OCI-LY7 (cell line): ENCODE data around the gene MAP3K2. TPM values are rescaled to one million over a fixed set of nuclear protein-coding genes. Genes with fewer than 3 reads are reported as not detected.

Source experiments
- BruUV-seq: library from RNA; stranded (reverse); fragments of 400-500 nt; replicated peaks from 2 replicates; lab custom pipeline; 2021; lab: Mats Ljungman, UMichigan
- CTCF ChIA-PET: fragments of 300-600 bp; sonication (Branson Sonifier 250); formaldehyde crosslinking; loops from one replicate; lab custom pipeline; 2022; ENCODE audit warnings: antibody characterized with exemption; ENCODE audit not compliant: unreplicated experiment; lab: Charles Lee
- POLR2A ChIA-PET: fragments of 300-600 bp; sonication (Branson Sonifier 250); formaldehyde crosslinking; loops from one replicate; lab custom pipeline; 2022; ENCODE audit warnings: antibody characterized with exemption; lab: Charles Lee
- DNase-seq: peaks from one replicate; pipeline ENCODE4 v3.0.0-alpha.2; 2015; ENCODE audit warnings: low spot score
- H2AFZ ChIP-seq: fragments of 200-600 bp; sonication (generic), shearing (Covaris generic); 2 replicates; pipeline ENCODE4 v1.6.1; 2014; ENCODE audit warnings: mild to moderate bottlenecking, antibody characterized with exemption, low read length, moderate library complexity
- H3K27ac ChIP-seq: fragments of 200-600 bp; sonication (generic); 2 replicates; pipeline ENCODE4 v1.5.1; 2014; ENCODE audit warnings: mixed run types, low read depth, mild to moderate bottlenecking, moderate library complexity, low read length, inconsistent platforms; ENCODE audit not compliant: poor library complexity, severe bottlenecking
- H3K36me3 ChIP-seq: fragments of 200-600 bp; sonication (generic); 2 replicates; pipeline ENCODE4 v1.6.1; 2014; ENCODE audit warnings: mild to moderate bottlenecking, antibody characterized with exemption, low read length, moderate library complexity, mixed read lengths; ENCODE audit not compliant: insufficient read depth
- H3K4me1 ChIP-seq: fragments of 200-600 bp; sonication (generic); 2 replicates; pipeline ENCODE4 v1.5.1; 2014; ENCODE audit warnings: mild to moderate bottlenecking, low read length; ENCODE audit not compliant: insufficient read depth, poor library complexity, severe bottlenecking
- H3K4me2 ChIP-seq: fragments of 200-600 bp; sonication (generic); 2 replicates; pipeline ENCODE4 v1.6.1; 2014; ENCODE audit warnings: mild to moderate bottlenecking, low read length
- H3K4me3 ChIP-seq: fragments of 200-600 bp; sonication (generic); 2 replicates; pipeline ENCODE4 v1.5.1; 2014; ENCODE audit warnings: mild to moderate bottlenecking, low read depth, low read length; ENCODE audit not compliant: poor library complexity, severe bottlenecking
- H3K79me2 ChIP-seq: fragments of 200-600 bp; sonication (generic); 2 replicates; pipeline ENCODE4 v1.6.1; 2016; ENCODE audit warnings: low read depth, mild to moderate bottlenecking, low read length, moderate library complexity, mixed read lengths; ENCODE audit not compliant: insufficient read depth
- H3K9me2 ChIP-seq: fragments of 200-600 bp; sonication (generic); 2 replicates; pipeline ENCODE4 v1.6.1; 2016; ENCODE audit warnings: mild to moderate bottlenecking, low read length, mixed read lengths; ENCODE audit not compliant: insufficient read depth
- H3K9me3 ChIP-seq: fragments of 200-600 bp; sonication (generic); 2 replicates; pipeline ENCODE4 v1.6.1; 2014; ENCODE audit warnings: mild to moderate bottlenecking, mixed run types, low read length, mixed read lengths
- H4K20me1 ChIP-seq: fragments of 200-600 bp; sonication (generic); 2 replicates; pipeline ENCODE4 v1.6.1; 2014; ENCODE audit warnings: mild to moderate bottlenecking, antibody characterized with exemption, low read length, moderate library complexity, mixed read lengths; ENCODE audit not compliant: insufficient read depth
- CTCF ChIP-seq: fragments of 200-600 bp; sonication (generic); conservative IDR thresholded peaks from 2 replicates; pipeline ENCODE4 v1.5.1; 2014; ENCODE audit warnings: mild to moderate bottlenecking, antibody characterized with exemption, low read length, moderate library complexity, mixed read lengths
- EZH2phosphoT487 ChIP-seq: fragments of 200-600 bp; sonication (generic); IDR thresholded peaks from 2 replicates; pipeline ENCODE4 v1.6.1; 2018; ENCODE audit warnings: low read depth, borderline replicate concordance, mild to moderate bottlenecking, mixed run types, antibody characterized with exemption, low read length, moderate library complexity, mixed read lengths
- intact Hi-C: fragments of 100-400 bp; cut with micrococcal nuclease; formaldehyde crosslinking; loops from one replicate; pipeline ENCODE4 v1.10.0; 2022; ENCODE audit not compliant: unreplicated experiment
- total RNA-seq, 2 experiments: library from RNA; depleted of rRNA in 1 of 2; stranded (reverse); fragments of >200 nt in 1 of 2; shearing (Covaris generic) in 1 of 2; gene quantifications; 2 replicates each; pipeline ENCODE4 v1.2.3, GENCODE V29; 2014 to 2022

MAP3K2 gene
- total RNA-seq, 2 experiments from 2014 or later: 33.2 to 52.5 TPM

GRCh38 chr2:127358971-127359370, 28.8 kb downstream of the MAP3K2 start:
- Histone ChIP-seq H3K9me2 (no peaks in the 10 kb centered on the region), H4K20me1 (peaks cover 3% of the 10 kb centered on the region), H3K4me3 (no peak overlapping the region), H3K9me3 (peaks cover 20% of the 10 kb centered on the region; the same call in 1 of the 2 replicates), H3K4me1 (no peaks in the 10 kb centered on the region), H3K79me2 (peaks cover 94% of the 10 kb centered on the region), H3K4me2 (no peak overlapping the region), H3K36me3 (peaks cover 23% of the 10 kb centered on the region), H3K27ac (no peak overlapping the region), H2AFZ (no peak overlapping the region)
- ChIA-PET CTCF (no interaction called here), POLR2A (no interaction called here)
- BruUV-seq: no TSS peak
- TF ChIP-seq CTCF (no peak), EZH2phosphoT487 (no peak)
- no peak for DNase-seq
- intact Hi-C loops: no loop called here

- no peak overlapping the region for H3K4me2 ChIP-seq
- H3K4me1 ChIP-seq: no peaks in the 10 kb centered on the region
- ChIA-PET CTCF (no interaction called here), POLR2A (no interaction called here)
- peaks cover 85% of the 10 kb centered on the region for H3K79me2 ChIP-seq
- H4K20me1 ChIP-seq: no peaks in the 10 kb centered on the region; the same call in none of the 2 replicates
- H2AFZ ChIP-seq: no peak overlapping the region
- no peak for DNase-seq
- H3K9me3 ChIP-seq: peaks cover 20% of the 10 kb centered on the region; the same call in 1 of the 2 replicates
- TF ChIP-seq CTCF (no peak), EZH2phosphoT487 (no peak)
- no TSS peak for BruUV-seq
- H3K27ac ChIP-seq: no peak overlapping the region
- H3K9me2 ChIP-seq: no peaks in the 10 kb centered on the region
- intact Hi-C loops: no loop called here
- peaks cover 23% of the 10 kb centered on the region for H3K36me3 ChIP-seq
- no peak overlapping the region for H3K4me3 ChIP-seq
Observed at GRCh38 chr2:127358044-127358443, 29.7 kb downstream of the MAP3K2 start.

- H3K4me1 ChIP-seq: no peaks in the 10 kb centered on the region
- H3K4me3 ChIP-seq: no peak overlapping the region
- H2AFZ ChIP-seq: no peak overlapping the region
- POLR2A ChIA-PET: interaction anchor here (1.1 kb wide), 1 partner anchor 26 kb away, joined by 4 read pairs; no protein-coding TSS in a partner anchor
- H3K9me2 ChIP-seq: no peaks in the 10 kb centered on the region
- H3K4me2 ChIP-seq: no peak overlapping the region
- CTCF ChIA-PET: no interaction called here
- intact Hi-C loops: no loop called here
- no peak overlapping the region for H3K27ac ChIP-seq
- peaks cover 20% of the 10 kb centered on the region; the same call in 1 of the 2 replicates for H3K9me3 ChIP-seq
- H3K36me3 ChIP-seq: peaks cover 23% of the 10 kb centered on the region
- no peak for DNase-seq
- peaks cover 80% of the 10 kb centered on the region for H3K79me2 ChIP-seq
- TF ChIP-seq EZH2phosphoT487 (no peak), CTCF (no peak)
- no TSS peak for BruUV-seq
- no peaks in the 10 kb centered on the region; the same call in none of the 2 replicates for H4K20me1 ChIP-seq
Observed at GRCh38 chr2:127357591-127357990, 30.2 kb downstream of the MAP3K2 start.
